ENCODE results near the gene STARD6.
A peak's percentile ranks its signal among the peaks of the same experiment; 100 is the strongest.
"Not testable (repeated sequence)": the region's sequence is repeated elsewhere in the genome, so short reads cannot be mapped to it uniquely, and the experiment has no call there.

The STARD6 gene

DNA sequence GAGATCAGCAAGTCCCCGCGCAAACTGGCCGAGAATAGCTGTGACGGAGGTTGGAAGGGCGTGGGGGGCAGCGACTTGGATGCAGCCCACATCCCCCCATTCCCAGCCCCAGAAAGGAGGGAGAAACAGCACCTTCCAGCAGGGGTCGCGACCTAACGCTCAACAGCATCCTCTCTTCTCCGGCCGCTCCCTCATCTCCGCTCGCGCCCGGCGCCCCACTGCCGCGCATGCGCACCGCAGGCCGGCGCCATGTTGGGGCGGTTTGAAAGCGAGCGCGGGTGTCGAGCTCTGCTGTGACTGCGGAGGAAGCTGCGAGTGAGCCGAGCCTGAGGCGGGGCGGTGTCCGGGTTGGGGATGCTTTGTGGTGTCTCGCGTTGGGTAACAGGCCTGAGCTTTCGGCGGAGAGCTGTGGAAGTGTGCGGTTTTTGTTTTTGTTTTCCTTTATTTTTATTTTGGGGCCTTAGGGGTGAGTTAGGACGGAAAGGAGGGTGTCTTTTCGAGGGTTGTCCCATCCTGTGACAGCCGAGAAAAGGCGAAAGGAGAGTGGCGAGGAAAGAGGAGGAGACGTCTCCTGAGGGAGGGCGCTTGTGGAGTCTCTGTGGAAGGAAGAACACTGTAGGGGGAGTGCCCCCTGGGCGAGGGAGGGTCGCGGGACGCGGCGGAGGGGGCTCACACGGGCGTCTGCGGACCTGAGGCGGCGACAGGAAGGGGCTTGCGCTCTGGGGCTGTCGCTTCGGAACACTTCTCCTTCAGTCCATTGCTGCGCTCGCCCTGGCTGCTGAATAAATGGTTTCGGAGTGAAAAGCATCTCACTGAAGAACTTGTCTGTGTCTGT, at the start of gene STARD6, which contains the start of gene C18orf54:
Gene STARD6, minus strand, starts transcription at position 199 of the 835 bp plus-strand sequence. CDS start 3,285 bp downstream, outside the sequence.
Gene C18orf54, plus strand, starts transcription at position 247 of the 835 bp plus-strand sequence. CDS start 2,667 bp downstream, outside the sequence.
- peak; percentile 85 for DNase-seq

DNA sequence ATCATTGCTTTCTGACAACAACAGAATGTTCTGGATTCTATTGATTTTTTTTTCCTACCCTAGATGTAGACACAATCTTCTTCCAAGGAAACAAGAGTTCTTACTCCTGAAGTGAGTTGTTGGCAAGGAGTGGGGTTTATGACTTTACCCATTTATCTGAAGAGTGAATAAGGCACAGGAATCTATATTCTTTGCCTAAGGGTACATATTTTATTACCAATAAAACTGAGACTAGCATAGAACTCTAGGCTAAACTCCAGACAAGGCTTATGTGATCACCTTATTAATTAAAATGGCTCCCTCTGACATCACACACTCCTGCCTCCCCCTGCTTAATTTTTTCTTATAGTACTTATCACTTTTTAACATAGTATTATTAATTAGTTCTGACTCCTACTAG, 47.6 kb upstream of the STARD6 start:
- DNase-seq = no peak

DNA sequence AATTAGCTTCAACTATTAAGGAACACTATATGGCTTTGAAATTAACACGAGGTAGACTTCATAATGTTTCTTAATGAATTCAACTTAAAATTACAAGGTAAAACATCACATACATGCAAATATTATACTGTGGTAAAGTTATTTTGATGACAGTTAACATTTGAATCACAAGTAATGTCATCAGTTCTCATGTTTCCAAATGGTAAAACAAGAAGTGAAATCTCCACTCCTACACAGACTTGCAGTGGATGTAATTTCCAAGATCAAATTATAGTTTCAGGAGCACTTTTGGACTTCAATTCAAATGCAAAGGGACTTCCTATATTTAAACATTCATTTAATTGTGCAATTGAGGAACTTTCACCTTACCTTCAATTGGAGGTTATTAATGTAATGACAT, 39.1 kb upstream of the STARD6 start:
- no peak for DNase-seq

- no peak for DNase-seq
These were observed 36.1 kb upstream of the STARD6 start for GRCh38 chr18:54393648-54394294.

GRCh38 chr18:54392543-54393023, 34.9 kb upstream of the STARD6 start:
- DNase-seq = no peak

GRCh38 chr18:54390838-54391237, 33.2 kb upstream of the STARD6 start:
- no peak for DNase-seq

DNA sequence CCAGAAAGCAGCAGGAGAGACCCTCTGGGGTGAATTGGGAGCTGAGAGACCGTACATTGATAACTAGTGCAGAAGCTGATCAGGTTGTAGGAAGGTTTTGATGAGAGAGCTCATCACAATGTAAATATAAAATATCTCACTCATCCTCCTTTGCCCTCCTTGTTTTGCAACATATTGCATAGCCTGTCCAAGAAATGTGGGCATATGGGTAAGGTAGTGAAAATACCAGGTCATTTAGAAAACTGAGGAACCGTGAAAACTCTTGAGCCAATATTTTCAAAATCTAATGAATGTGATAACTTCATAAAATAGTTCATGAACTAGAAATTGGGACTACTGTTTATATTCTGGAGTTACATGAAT, 31.5 kb upstream of the STARD6 start:
- no peak for DNase-seq

GRCh38 chr18:54388203-54389142, 30.8 kb upstream of the STARD6 start:
- DNase-seq = no peak

DNA sequence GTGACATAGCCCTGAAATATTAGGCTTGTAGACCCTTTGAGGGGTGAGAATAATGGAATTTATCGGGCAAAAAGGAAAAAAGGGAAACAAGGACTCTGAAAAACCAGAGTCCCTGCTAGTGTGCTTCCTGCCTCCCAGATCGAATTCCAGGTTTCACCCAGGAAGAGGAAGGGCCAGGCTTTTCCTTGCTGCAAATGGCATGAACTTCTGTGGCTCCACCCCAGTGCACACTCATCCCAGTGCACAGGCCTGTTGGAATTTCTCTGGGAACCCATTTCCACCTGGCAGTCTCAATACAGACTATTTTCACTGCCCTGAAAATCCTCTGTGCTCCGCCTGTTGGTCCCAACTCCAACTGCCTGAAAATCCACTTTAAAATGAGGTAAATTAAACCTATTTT, 30.0 kb upstream of the STARD6 start:
- DNase-seq = no peak

DNA sequence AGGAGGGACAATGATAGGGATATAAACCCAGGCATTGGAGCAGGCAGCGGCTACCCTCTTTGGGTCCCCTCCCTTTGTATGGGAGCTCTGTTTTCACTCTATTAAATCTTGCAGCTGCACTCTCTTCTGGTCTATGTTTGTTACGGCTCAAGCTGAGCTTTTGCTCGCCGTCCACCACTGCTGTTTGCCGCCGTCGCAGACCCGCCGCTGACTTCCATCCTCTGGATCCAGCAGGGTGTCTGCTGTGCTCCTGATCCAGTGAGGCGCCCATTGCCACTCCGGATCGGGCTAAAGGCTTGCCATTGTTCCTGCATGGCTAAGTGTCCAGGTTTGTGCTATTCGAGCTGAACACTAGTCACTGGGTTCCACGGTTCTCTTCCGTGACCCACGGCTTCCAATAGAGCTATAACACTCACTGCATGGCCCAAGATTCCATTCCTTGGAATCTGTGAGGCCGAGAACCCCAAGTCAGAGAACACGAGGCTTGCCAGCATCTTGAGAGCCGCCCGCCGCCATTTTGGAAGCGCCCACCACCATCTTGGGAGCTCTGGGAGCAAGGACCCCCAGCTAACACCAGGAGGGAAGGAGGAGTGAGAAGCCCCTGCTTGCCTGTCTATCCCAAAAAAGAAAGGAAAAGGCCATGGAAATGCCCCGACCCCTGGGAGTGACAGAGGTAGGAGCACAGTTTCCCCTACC, 29.3 kb upstream of the STARD6 start:
- DNase-seq = not testable (repeated sequence)

- no peak for DNase-seq
These were observed 28.4 kb upstream of the STARD6 start for GRCh38 chr18:54386043-54386442.

- DNase-seq = no peak
These were observed 25.1 kb upstream of the STARD6 start for GRCh38 chr18:54382733-54383252.

- DNase-seq = no peak
These were observed 24.4 kb upstream of the STARD6 start for GRCh38 chr18:54382076-54382475.

- DNase-seq = no peak
These were observed 24.0 kb upstream of the STARD6 start for GRCh38 chr18:54381640-54382039.

- DNase-seq = no peak
These were observed 20.4 kb upstream of the STARD6 start for GRCh38 chr18:54378057-54378456.

DNA sequence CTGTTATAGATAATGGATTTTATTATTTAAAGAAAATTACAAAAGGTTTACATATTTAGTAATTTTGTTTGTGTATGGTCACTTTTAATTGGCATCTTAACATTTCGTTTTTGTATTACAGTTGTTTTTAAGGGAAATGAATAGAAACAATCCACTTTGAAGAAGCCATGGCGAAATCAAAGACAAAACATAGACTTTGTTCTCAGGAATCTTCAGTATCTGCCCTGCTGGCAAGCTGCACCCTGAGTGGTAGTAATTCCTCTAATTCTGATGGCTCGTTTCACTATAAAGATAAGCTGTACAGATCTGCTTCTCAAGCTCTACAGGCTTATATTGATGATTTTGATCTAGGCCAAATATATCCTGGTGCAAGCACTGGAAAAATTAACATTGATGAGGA, 2.7 kb upstream of the STARD6 start:
- no peak for DNase-seq

DNA sequence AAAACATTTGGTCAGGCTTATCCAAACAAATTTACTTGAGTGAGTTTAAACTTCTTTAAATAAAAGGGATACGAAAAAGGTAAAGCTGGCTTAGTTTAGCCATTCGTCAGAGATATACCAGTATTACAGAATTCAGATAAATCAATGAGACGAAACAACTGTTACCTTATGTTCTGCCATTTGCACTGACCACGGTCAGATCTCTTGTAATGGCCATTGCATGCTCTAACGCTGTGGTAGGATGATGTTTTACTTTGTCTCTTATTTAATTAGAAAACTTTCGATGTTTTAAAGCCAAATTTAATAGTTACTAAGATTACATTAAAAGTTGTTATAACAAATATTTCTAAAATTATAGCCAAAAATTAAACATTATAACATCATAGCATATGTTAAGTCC, 1.6 kb upstream of the STARD6 start:
- DNase-seq = no peak

DNA sequence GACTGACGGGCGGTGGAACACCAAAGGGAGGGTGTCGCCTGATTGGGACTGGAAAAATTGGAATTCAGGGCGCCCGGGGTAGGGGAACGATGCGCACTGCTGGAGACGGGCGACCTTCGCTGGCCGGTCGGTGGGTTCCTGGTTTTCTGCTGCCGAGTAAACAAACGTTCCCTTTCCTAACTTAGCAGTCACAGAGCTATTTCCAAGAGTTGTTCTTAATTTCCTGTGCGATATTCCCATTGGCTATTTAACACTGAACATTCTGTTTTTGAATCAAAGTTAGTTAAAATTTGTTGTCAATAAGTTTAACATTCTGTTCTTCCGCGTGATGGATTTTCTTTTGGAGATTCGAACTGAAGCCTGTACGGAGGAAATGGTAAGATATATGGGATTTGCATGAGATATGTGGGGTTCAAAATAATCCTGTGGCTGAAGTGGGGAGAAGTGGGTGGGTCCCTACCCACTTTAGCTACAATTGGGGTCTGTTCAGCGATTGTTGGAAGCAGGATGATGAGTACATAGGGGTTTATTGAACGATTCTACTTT, 910 bp upstream of the STARD6 start:
- no peak for DNase-seq

- DNase-seq = no peak
These were observed 487 bp downstream of the STARD6 start for GRCh38 chr18:54357082-54357659.

DNA sequence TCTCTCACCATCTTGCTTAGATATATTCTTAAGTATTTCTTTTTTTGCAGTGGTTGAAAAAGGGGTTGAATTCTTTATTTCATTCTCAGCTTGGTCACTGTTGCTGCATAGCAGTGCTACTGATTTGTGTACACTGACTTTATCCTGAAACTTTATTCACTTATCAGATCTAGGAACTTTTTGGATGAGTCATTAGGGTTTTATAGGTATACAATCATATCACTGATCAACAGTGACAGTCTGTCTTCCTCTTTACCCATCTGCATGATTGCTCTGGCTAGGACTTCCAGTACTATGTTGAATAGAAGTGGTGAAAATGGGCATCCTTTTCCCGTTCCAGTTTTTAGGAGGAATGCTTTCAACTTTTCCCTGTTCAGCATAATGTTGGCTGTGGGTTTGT, 6.5 kb downstream of the STARD6 start:
- no peak for DNase-seq

DNA sequence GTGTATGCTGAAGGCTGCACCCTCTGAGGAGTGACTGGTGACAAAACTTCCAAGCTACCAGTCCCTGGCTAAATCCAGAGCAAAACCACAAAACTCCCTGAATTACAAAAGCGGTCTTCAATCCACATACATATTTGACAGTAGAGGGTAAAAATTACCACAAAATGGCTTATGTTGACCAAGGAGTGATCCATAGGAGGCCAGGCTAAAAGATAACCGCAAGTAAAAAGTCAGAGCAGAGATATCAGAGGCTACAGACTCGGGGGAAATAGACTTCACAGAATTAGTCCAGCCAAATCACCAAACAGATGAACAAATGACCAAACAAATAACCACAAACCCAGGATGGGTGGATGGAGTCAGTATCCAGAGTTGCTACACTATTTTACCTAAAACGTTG, 19.4 kb downstream of the STARD6 start:
- no peak for DNase-seq
